Nephron (organoid): ENCODE results near the gene GCM1.
"Not testable (repeated sequence)": the region's sequence is repeated elsewhere in the genome, so short reads cannot be mapped to it uniquely, and the experiment has no call there.

Experiments
- H3K27ac Mint-ChIP-seq, 3 experiments: 2 replicates each; pipeline ENCODE4 v1.8.0; 2020; ENCODE audit warnings: mixed read lengths in 3 of 3, mild to moderate bottlenecking in 2 of 3, moderate library complexity in 1 of 3
- H3K27me3 Mint-ChIP-seq: 2 replicates; pipeline ENCODE4 v1.8.0; 2021; ENCODE audit warnings: low read depth, mild to moderate bottlenecking, moderate library complexity, mixed read lengths
- H3K36me3 Mint-ChIP-seq: 2 replicates; pipeline ENCODE4 v1.8.0; 2020; ENCODE audit warnings: low read depth, mixed read lengths
- H3K4me1 Mint-ChIP-seq: 2 replicates; pipeline ENCODE4 v1.8.0; 2020; ENCODE audit warnings: mixed read lengths
- H3K4me3 Mint-ChIP-seq, 3 experiments: 2 replicates each; pipeline ENCODE4 v1.8.0; 2020; ENCODE audit warnings: mild to moderate bottlenecking in 3 of 3, mixed read lengths in 3 of 3, moderate library complexity in 2 of 3
- H3K9me3 Mint-ChIP-seq: 2 replicates; pipeline ENCODE4 v1.8.0; 2020; ENCODE audit warnings: mixed read lengths
- CTCF ChIP-seq, 3 experiments: fragments of 200-600 bp; sonication (generic); IDR thresholded peaks; one replicate each; pipeline ENCODE4 v1.5.0; 2021; ENCODE audit warnings: antibody characterized with exemption in 3 of 3; ENCODE audit not compliant: unreplicated experiment in 3 of 3

Gene GCM1

GRCh38 chr6:53159558-53159957 is 10.9 kb upstream of the GCM1 start:
- Mint-ChIP-seq H3K4me3 (no peak overlapping the region), H3K4me1 (no peaks in the 10 kb centered on the region), H3K27ac (no peak overlapping the region), H3K27me3 (peaks cover 3% of the 10 kb centered on the region), H3K36me3 (no peaks in the 10 kb centered on the region), H3K9me3 (no peaks in the 10 kb centered on the region)
- TF ChIP-seq CTCF (IDR thresholded peaks at IDR 0.05; ENCODE audit: unreplicated experiment in 3 of 3) = no peak

GRCh38 chr6:53158076-53158475 is 9.4 kb upstream of the GCM1 start:
- not testable (repeated sequence) for H3K27me3 Mint-ChIP-seq, H3K9me3 Mint-ChIP-seq, H3K36me3 Mint-ChIP-seq, H3K4me3 Mint-ChIP-seq, H3K4me1 Mint-ChIP-seq, H3K27ac Mint-ChIP-seq

GRCh38 chr6:53155279-53155678 is 6.6 kb upstream of the GCM1 start:
- not testable (repeated sequence) for H3K27ac Mint-ChIP-seq, H3K4me3 Mint-ChIP-seq, H3K9me3 Mint-ChIP-seq, H3K27me3 Mint-ChIP-seq, H3K36me3 Mint-ChIP-seq, H3K4me1 Mint-ChIP-seq

DNA sequence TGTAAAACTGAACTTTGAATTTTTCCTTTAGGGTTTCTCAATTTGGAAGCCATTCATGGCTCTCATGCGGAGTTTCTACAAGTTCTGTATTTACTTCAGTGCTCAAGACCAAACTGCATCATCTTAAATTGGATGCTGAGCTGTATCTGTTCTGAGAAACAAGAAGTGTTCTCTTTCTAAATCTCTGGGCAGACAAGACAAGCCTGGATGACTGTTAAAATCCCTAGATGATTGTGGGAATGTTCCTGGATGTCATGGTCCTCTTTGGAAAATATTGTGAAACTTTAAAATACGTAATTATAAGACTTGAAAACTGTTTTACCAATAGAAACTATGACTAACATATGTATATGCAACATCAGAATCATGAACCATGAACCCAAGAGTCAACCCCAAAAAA is 6.2 kb upstream of the GCM1 start:
- no peak for TF ChIP-seq CTCF (IDR thresholded peaks at IDR 0.05; ENCODE audit: unreplicated experiment in 3 of 3)
- H3K4me3 Mint-ChIP-seq = no peak overlapping the region
- H3K36me3 Mint-ChIP-seq = no peaks in the 10 kb centered on the region

DNA sequence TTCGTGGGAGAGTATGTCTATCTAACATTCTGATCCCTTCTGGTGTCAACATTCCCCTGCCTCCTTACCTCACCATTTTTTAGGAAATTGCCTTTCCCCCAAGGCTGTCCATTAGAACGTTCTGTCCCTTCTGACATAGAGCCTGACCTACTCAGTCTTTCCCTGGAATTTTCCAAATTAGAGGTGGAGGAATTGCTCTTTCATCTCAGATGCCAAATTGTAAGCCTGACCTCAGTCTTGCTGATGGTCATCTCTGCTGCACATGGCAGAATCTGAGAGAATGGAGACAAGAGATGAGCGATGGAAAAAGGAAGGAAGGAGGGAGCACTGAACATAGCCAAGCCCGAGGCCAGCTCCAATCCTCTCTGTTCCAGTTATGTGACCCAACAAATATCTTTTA is 5.4 kb upstream of the GCM1 start:
- no peaks in the 10 kb centered on the region for H3K27me3 Mint-ChIP-seq
- no peak overlapping the region for H3K27ac Mint-ChIP-seq
- no peaks in the 10 kb centered on the region for H3K9me3 Mint-ChIP-seq
- no peak for TF ChIP-seq CTCF (IDR thresholded peaks at IDR 0.05; ENCODE audit: unreplicated experiment in 3 of 3)
- H3K4me3 Mint-ChIP-seq = no peak overlapping the region
- H3K4me1 Mint-ChIP-seq = no peaks in the 10 kb centered on the region
- H3K36me3 Mint-ChIP-seq = no peaks in the 10 kb centered on the region

More for the DNA sequence above, 6.2 kb upstream of the GCM1 start:
- no peaks in the 10 kb centered on the region for H3K4me1 Mint-ChIP-seq
- no peaks in the 10 kb centered on the region for H3K9me3 Mint-ChIP-seq
- H3K27ac Mint-ChIP-seq = no peak overlapping the region
- H3K27me3 Mint-ChIP-seq = no peaks in the 10 kb centered on the region

DNA sequence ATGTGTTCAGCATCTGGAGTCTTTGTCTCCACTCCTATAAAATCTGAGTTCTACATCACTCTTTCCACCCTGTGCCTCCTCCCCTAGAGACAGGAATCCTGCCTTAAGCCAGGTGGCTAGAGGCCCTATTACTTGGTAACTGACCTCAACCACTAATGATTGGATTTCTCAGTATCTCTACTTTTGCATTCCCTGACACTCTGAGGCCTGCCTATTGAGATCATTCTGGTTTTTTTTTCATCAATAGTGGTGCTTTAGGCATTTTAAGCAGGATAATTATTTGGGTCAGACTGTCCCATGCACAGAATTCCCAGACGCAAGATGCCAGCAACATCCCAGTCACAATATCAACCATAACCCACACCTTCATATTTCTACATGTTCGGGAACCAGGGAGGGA is 3.9 kb upstream of the GCM1 start:
- H3K27ac Mint-ChIP-seq = no peak overlapping the region
- no peaks in the 10 kb centered on the region for H3K36me3 Mint-ChIP-seq
- H3K9me3 Mint-ChIP-seq = no peaks in the 10 kb centered on the region
- H3K4me1 Mint-ChIP-seq = no peaks in the 10 kb centered on the region
- TF ChIP-seq CTCF (IDR thresholded peaks at IDR 0.05; ENCODE audit: unreplicated experiment in 3 of 3) = no peak
- no peak overlapping the region for H3K4me3 Mint-ChIP-seq
- H3K27me3 Mint-ChIP-seq = no peaks in the 10 kb centered on the region

GRCh38 chr6:53151676-53152075 is 3.0 kb upstream of the GCM1 start:
- Mint-ChIP-seq H3K36me3 (no peaks in the 10 kb centered on the region), H3K27ac (no peak overlapping the region)

More at GRCh38 chr6:53151676-53152075, 3.0 kb upstream of the GCM1 start:
- Mint-ChIP-seq H3K27me3 (no peaks in the 10 kb centered on the region), H3K4me3 (no peak overlapping the region), H3K9me3 (no peaks in the 10 kb centered on the region), H3K4me1 (no peaks in the 10 kb centered on the region)
- TF ChIP-seq CTCF (IDR thresholded peaks at IDR 0.05; ENCODE audit: unreplicated experiment in 3 of 3) = no peak
